Measurements from ENCODE around the gene ERFE. TPM values are rescaled to one million over a fixed set of nuclear protein-coding genes. Genes with fewer than 3 reads are reported as not detected.

The ERFE gene
- total RNA-seq, 4 donors from 2014 or later, result 0.19 TPM; not detected in 3

DNA sequence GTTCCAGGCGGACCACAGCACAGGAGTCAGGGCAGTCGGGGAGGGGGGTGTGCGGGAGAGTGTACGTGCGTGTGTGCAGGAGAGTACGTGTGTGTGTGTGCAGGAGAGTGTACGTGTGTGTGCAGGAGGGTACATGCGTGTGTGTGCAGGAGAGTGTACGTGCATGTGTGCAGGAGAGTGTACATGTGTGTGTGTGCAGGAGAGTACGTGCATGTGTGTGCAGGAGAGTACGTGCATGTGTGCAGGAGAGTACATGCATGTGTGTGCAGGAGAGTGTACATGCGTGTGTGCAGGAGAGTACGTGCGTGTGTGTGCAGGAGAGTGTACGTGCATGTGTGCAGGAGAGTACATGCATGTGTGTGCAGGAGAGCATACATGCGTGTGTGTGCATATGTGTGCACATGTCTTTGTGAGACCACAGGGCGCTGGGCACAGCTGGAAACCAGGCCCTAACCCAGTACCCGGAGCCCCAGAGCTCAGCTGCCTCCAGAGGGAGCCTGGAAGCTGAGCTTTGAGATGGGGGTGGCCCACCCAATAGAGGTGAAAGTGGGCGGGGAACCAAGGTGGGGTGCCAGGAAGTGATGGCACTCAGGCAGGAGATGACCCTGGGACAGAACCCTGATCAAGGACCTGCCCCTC lies 34.2 kb upstream of the ERFE start:
- Histone ChIP-seq H3K4me1 (peaks cover 0 to 23% (median 0%) of the 10 kb centered on the region in 3 donors), H3K4me3 (no peak overlapping the region), H3K36me3 (no peaks in the 10 kb centered on the region), H3K27ac (no peak overlapping the region), H3K9me3 (no peaks in the 10 kb centered on the region), H3K27me3 (peaks cover 0 to 22% (median 0%) of the 10 kb centered on the region in 4 donors)
- TF ChIP-seq, protein P1, sequence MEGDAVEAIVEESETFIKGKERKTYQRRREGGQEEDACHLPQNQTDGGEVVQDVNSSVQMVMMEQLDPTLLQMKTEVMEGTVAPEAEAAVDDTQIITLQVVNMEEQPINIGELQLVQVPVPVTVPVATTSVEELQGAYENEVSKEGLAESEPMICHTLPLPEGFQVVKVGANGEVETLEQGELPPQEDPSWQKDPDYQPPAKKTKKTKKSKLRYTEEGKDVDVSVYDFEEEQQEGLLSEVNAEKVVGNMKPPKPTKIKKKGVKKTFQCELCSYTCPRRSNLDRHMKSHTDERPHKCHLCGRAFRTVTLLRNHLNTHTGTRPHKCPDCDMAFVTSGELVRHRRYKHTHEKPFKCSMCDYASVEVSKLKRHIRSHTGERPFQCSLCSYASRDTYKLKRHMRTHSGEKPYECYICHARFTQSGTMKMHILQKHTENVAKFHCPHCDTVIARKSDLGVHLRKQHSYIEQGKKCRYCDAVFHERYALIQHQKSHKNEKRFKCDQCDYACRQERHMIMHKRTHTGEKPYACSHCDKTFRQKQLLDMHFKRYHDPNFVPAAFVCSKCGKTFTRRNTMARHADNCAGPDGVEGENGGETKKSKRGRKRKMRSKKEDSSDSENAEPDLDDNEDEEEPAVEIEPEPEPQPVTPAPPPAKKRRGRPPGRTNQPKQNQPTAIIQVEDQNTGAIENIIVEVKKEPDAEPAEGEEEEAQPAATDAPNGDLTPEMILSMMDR (IDR thresholded peaks at IDR 0.05), result no peak
- no peak for TF ChIP-seq POLR2A (IDR thresholded peaks at IDR 0.05)
- intact Hi-C loops (cut with DNase I), result no loop called here
- no peak for DNase-seq
- WGBS, 2 donors, result 81 to 83% methylated on average over 17 of the region's 19 CpGs

DNA sequence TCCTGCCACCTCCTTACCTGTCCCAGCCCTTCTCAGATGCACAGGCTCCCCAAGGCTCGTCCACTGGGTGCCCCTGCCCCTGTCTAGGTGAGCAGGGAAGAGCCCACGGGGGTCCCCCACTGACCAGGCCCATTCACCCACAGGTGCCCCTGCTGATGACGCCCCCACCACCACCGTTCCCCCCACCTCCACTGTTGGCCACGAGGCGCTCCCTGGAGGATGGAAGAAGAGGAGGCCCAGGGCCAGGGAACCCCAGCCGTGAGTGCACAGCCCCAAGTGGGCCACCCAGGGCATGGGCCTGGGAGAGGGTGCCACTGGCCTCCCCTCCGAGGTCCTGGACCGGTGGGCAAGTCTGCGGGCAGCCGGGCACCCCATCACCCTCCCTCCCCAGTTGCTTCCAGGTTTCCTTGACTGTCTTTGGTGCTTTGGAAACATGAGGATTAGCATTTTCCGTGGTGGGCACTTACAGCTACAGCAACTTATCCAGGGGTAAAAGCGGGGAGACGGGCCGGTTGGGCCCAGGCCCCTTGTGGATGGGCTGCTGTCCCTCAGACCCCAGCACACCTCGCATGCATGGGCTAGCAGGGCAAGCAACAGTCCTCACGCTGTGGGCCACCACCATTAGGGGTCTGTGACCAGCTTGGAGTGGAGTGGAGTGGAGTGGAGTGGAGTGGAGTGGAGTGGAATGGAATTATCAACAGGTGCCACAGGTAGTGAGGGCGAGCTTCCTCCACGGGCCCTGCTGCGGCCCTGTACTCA lies 33.5 kb upstream of the ERFE start:
- Histone ChIP-seq H3K4me1 (peaks cover 0 to 21% (median 0%) of the 10 kb centered on the region in 3 donors), H3K27me3 (peaks cover 0 to 20% (median 0%) of the 10 kb centered on the region in 4 donors), H3K9me3 (no peaks in the 10 kb centered on the region), H3K27ac (no peak overlapping the region), H3K36me3 (no peaks in the 10 kb centered on the region), H3K4me3 (no peak overlapping the region)
- WGBS, 2 donors, result 87 to 90% methylated on average over 8 to 13 of the region's 20 CpGs
- intact Hi-C loops (cut with DNase I), result no loop called here
- TF ChIP-seq, protein P1 (IDR thresholded peaks at IDR 0.05), result no peak
- TF ChIP-seq POLR2A (IDR thresholded peaks at IDR 0.05), result no peak
- DNase-seq, result no peak

DNA sequence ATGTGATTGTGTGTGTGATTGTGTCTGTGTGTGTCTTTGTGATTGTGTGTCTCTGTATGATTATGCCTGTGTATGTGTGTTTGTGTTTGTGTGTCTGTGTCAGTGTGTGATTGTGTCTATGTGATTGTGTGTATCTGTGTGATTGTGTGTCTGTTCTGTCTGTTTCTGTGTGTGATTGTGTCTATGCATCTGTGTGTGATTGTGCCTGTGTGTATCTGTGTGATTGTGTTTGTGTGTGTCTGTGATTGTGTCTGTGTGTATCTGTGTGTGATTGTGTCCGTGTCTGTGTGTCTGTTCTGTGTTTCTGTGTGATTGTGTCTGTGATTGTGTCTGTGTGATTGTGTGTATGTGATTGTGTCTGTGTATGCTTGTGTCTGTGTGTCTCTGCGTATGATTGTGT lies 32.4 kb upstream of the ERFE start:
- intact Hi-C loops (cut with DNase I), result no loop called here
- DNase-seq, result no peak
- peaks cover 0 to 16% (median 0%) of the 10 kb centered on the region in 3 donors for H3K4me1 ChIP-seq
- WGBS, 2 donors, result 57 to 70% methylated on average over 1 to 2 of the region's 2 CpGs
- no peaks in the 10 kb centered on the region for H3K9me3 ChIP-seq
- no peak overlapping the region for H3K27ac ChIP-seq
- no peaks in the 10 kb centered on the region for H3K36me3 ChIP-seq
- no peak for TF ChIP-seq POLR2A (IDR thresholded peaks at IDR 0.05)
- TF ChIP-seq, protein P1 (IDR thresholded peaks at IDR 0.05), result no peak
- peaks cover 0 to 11% (median 0%) of the 10 kb centered on the region in 4 donors for H3K27me3 ChIP-seq
- no peak overlapping the region for H3K4me3 ChIP-seq

DNA sequence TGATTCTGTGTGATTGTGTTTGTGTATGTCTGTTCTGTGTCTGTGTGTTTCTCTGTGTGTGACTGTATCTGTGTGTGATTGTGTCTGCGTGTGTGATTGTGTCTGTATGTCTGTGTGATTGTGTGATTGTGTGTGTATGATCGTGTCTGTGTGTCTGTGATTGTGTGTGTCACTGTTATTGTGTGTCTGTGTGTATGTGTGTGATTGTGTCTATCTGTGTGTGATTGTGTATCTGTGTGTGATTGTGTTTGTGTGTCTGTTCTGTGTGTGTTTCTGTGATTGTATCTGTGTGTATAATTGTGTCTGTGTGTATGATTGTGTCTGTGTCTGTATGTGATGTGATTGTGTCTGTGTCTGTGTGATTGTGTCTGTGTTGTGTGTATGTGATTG lies 32.0 kb upstream of the ERFE start:
- H3K27ac ChIP-seq, result no peak overlapping the region

More for the DNA sequence above, 32.0 kb upstream of the ERFE start:
- H3K4me1 ChIP-seq, result peaks cover 0 to 16% (median 0%) of the 10 kb centered on the region in 3 donors
- TF ChIP-seq, protein P1 (IDR thresholded peaks at IDR 0.05), result no peak
- no peak for TF ChIP-seq POLR2A (IDR thresholded peaks at IDR 0.05)
- no peak for DNase-seq
- H3K27me3 ChIP-seq, result peaks cover 0 to 7% (median 0%) of the 10 kb centered on the region in 4 donors
- intact Hi-C loops (cut with DNase I), result no loop called here
- 67 to 79% methylated on average over 2 of the region's 2 CpGs for WGBS, 2 donors
- H3K36me3 ChIP-seq, result no peaks in the 10 kb centered on the region
- H3K4me3 ChIP-seq, result no peak overlapping the region
- no peaks in the 10 kb centered on the region for H3K9me3 ChIP-seq

Measured in esophagus squamous epithelium (tissue), 5 donors.